HG02840 (cell line): ENCODE results near the gene ADARB1.
"Not testable (repeated sequence)": the region's sequence is repeated elsewhere in the genome, so short reads cannot be mapped to it uniquely, and the experiment has no call there.

ENCODE experiments used
- ATAC-seq: cut with Tn5 transposase; IDR thresholded peaks from one replicate; pipeline ENCODE4 v1.9.1; 2021; ENCODE audit warnings: mild to moderate bottlenecking, moderate library complexity, moderate number of reproducible peaks; ENCODE audit not compliant: unreplicated experiment, low FRiP score

Gene ADARB1

GRCh38 chr21:45074048-45074817, at the start of gene ADARB1:
Gene ADARB1 (plus strand): TSS chr21:45074580. CDS start chr21:45171657, 97,077 bp downstream.
- peak; percentile 62 for ATAC-seq

GRCh38 chr21:45026066-45026745, 48.2 kb upstream of the ADARB1 start:
- no peak for ATAC-seq

- no peak for ATAC-seq
These were observed 47.6 kb upstream of the ADARB1 start for GRCh38 chr21:45026826-45027225.

GRCh38 chr21:45027241-45028196, 46.9 kb upstream of the ADARB1 start:
- ATAC-seq: no peak

GRCh38 chr21:45028645-45029044, 45.7 kb upstream of the ADARB1 start:
- ATAC-seq: not testable (repeated sequence)

- ATAC-seq: no peak
These were observed 45.0 kb upstream of the ADARB1 start for GRCh38 chr21:45029298-45029947.

GRCh38 chr21:45029948-45030681, 44.3 kb upstream of the ADARB1 start:
- no peak for ATAC-seq

- ATAC-seq: no peak
These were observed 43.5 kb upstream of the ADARB1 start for GRCh38 chr21:45030682-45031570.

- no peak for ATAC-seq
These were observed 42.7 kb upstream of the ADARB1 start for GRCh38 chr21:45031571-45032191.

GRCh38 chr21:45032332-45032731, 42.0 kb upstream of the ADARB1 start:
- ATAC-seq: no peak

- ATAC-seq: no peak
These were observed 41.2 kb upstream of the ADARB1 start for GRCh38 chr21:45032977-45033710.

GRCh38 chr21:45033791-45034555, 40.4 kb upstream of the ADARB1 start:
- ATAC-seq: no peak

GRCh38 chr21:45034556-45035476, 39.6 kb upstream of the ADARB1 start:
- no peak for ATAC-seq

GRCh38 chr21:45035477-45035848, 38.9 kb upstream of the ADARB1 start:
- no peak for ATAC-seq

- ATAC-seq: no peak
These were observed 37.8 kb upstream of the ADARB1 start for GRCh38 chr21:45036630-45037029.

GRCh38 chr21:45037986-45038385, 36.4 kb upstream of the ADARB1 start:
- ATAC-seq: no peak
